Fibroblast of pulmonary artery (primary cell): Measurements from ENCODE around the gene CNOT3.
"Not testable (repeated sequence)": the region's sequence is repeated elsewhere in the genome, so short reads cannot be mapped to it uniquely, and the experiment has no call there.

Source experiments
- DNase-seq: peaks from one replicate; pipeline ENCODE4 v3.0.0-alpha.2; 2010; ENCODE audit warnings: low read depth
- H3K4me3 ChIP-seq: replicated peaks from 2 replicates; pipeline ENCODE4 v1.5.1; 2011; ENCODE audit warnings: low read depth, mild to moderate bottlenecking, control low read depth, low read length, moderate library complexity
- CTCF ChIP-seq: IDR thresholded peaks from 2 replicates; pipeline ENCODE4 v1.5.1; 2011; ENCODE audit warnings: mild to moderate bottlenecking, control low read depth, low read length, inconsistent platforms; ENCODE audit errors: missing control alignments

The CNOT3 gene

GRCh38 chr19:54189735-54190502 is 52.4 kb downstream of the CNOT3 start:
- DNase-seq = peak; percentile 100
- H3K4me3 ChIP-seq = peak overlapping the region; percentile 84
- no peak for TF ChIP-seq CTCF

- DNase-seq = peak; percentile 100
- H3K4me3 ChIP-seq = peak overlapping the region; percentile 84
- no peak for TF ChIP-seq CTCF
These were observed 53.0 kb downstream of the CNOT3 start for GRCh38 chr19:54190503-54191010.

GRCh38 chr19:54191011-54191810 is 53.6 kb downstream of the CNOT3 start, which contains the start of gene TSEN34:
Gene TSEN34, plus strand, starts transcription at chr19:54191308. Its CDS starts 57 bp downstream, at chr19:54191365.
- no peak for TF ChIP-seq CTCF
- DNase-seq = peak; percentile 82
- H3K4me3 ChIP-seq = peak within 1 kb of the TSS; percentile 84

GRCh38 chr19:54191811-54192453 is 54.4 kb downstream of the CNOT3 start:
- peak overlapping the region; percentile 84 for H3K4me3 ChIP-seq

GRCh38 chr19:54193011-54193410 is 55.4 kb downstream of the CNOT3 start:
- H3K4me3 ChIP-seq = no peak overlapping the region
- DNase-seq = no peak
- no peak for TF ChIP-seq CTCF

More at GRCh38 chr19:54191811-54192453, 54.4 kb downstream of the CNOT3 start:
- TF ChIP-seq CTCF = no peak
- DNase-seq = no peak

GRCh38 chr19:54194463-54194862 is 56.9 kb downstream of the CNOT3 start:
- not testable (repeated sequence) for DNase-seq, H3K4me3 ChIP-seq

- H3K4me3 ChIP-seq = no peak overlapping the region
- TF ChIP-seq CTCF = no peak
- no peak for DNase-seq
These were observed 59.0 kb downstream of the CNOT3 start for GRCh38 chr19:54196536-54196935.
